Upper lobe of left lung (tissue), 4 donors: Measurements from ENCODE around the gene UBE2C.

Source experiments
- POLR2A ChIP-seq, 4 donors: fragments of 450-650 bp; IDR thresholded peaks; one replicate each; pipeline ENCODE4 v1.5.1; 2016 to 2017; ENCODE audit warnings: antibody characterized with exemption in 4 of 4, mild to moderate bottlenecking in 2 of 4
- TF ChIP-seq, protein P1 (sequence below), 6 experiments: fragments of 450-650 bp in 4 of 6; fragments of 200-600 bp in 2 of 6; sonication (generic) in 2 of 6; IDR thresholded peaks; one replicate each; pipeline ENCODE4 v1.5.1; 2016 to 2019; ENCODE audit warnings: antibody characterized with exemption in 6 of 6

DNA sequence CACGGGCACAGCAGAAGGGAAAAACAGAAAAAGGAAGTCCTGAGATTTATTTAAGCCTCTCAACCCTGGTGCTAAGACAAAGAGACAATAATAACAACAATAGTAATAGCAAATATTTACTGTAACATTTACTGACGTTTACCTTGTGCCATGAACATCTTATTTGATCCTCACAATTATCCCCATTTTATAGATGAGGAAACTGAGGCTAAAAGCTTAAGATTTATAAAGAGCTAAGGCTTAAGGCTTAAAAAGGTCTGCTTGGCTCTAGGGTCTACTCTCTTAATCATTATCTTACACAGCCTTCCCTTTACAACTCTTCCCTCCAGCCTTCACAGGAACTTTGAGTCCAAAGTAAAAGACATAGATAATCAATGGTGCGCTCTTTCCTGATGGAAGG is 24.1 kb upstream of the UBE2C start:
- no peak for TF ChIP-seq POLR2A (IDR thresholded peaks at IDR 0.05)
- TF ChIP-seq, protein P1, sequence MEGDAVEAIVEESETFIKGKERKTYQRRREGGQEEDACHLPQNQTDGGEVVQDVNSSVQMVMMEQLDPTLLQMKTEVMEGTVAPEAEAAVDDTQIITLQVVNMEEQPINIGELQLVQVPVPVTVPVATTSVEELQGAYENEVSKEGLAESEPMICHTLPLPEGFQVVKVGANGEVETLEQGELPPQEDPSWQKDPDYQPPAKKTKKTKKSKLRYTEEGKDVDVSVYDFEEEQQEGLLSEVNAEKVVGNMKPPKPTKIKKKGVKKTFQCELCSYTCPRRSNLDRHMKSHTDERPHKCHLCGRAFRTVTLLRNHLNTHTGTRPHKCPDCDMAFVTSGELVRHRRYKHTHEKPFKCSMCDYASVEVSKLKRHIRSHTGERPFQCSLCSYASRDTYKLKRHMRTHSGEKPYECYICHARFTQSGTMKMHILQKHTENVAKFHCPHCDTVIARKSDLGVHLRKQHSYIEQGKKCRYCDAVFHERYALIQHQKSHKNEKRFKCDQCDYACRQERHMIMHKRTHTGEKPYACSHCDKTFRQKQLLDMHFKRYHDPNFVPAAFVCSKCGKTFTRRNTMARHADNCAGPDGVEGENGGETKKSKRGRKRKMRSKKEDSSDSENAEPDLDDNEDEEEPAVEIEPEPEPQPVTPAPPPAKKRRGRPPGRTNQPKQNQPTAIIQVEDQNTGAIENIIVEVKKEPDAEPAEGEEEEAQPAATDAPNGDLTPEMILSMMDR (IDR thresholded peaks at IDR 0.05), result no peak
